Germinal center (tissue), 1 donor: ENCODE results near the gene RANBP17.
"Not testable (repeated sequence)": the region's sequence is repeated elsewhere in the genome, so short reads cannot be mapped to it uniquely, and the experiment has no call there.

Source experiments
- DNase-seq: peaks from one replicate; pipeline ENCODE4 v3.0.0; 2012; ENCODE audit warnings: mixed read lengths, low spot score

RANBP17 gene

GRCh38 chr5:170861917-170862766, at the start of gene RANBP17:
Gene RANBP17 (plus strand): TSS chr5:170862018.
- no peak for DNase-seq

- no peak for DNase-seq
Observed at GRCh38 chr5:170813231-170813630, 48.6 kb upstream of the RANBP17 start.

- no peak for DNase-seq
Observed at GRCh38 chr5:170817195-170817594, 44.6 kb upstream of the RANBP17 start.

GRCh38 chr5:170818232-170818631, 43.6 kb upstream of the RANBP17 start:
- no peak for DNase-seq

GRCh38 chr5:170819824-170820223, 42.0 kb upstream of the RANBP17 start:
- no peak for DNase-seq

GRCh38 chr5:170821257-170821800, 40.5 kb upstream of the RANBP17 start:
- no peak for DNase-seq

- DNase-seq, result no peak
Observed at GRCh38 chr5:170826117-170826516, 35.7 kb upstream of the RANBP17 start.

DNA sequence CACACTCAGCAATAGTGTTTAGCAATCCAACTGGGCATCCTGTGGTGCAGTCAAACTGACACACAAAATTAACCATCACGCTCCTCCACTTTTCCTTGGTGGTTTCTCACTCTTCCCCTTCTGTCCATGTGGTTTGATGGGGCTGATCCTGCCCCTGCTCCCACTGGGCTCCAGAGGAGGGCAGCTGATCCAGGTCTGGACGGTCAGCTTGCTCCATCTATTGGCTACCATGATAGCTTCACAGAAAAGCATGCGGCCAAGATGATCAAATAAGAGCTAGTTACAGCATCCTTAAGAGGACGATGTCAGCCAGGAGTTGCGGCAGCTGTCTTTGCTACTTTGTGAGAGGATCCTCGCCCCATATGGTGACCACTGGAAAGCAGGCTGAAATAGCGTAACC, 29.6 kb upstream of the RANBP17 start:
- DNase-seq, result no peak

DNA sequence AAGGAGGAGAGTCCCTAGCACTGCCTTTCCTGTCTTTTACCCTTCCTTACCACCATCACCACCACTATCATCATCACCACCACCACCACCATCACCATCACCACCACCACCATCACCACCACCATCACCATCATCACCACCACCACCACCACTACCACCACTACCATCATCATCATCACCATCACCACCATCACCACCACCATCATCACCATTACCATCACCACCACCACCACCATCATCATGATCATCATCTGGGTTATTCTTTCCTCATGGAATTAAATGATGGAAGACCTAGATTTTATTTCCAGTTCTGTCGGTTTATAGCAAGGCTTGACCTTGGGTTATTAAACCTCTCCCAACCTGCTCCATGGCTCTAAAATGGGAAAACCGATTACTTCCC, 27.8 kb upstream of the RANBP17 start:
- not testable (repeated sequence) for DNase-seq

- DNase-seq, result no peak
Observed at GRCh38 chr5:170836226-170836625, 25.6 kb upstream of the RANBP17 start.

DNA sequence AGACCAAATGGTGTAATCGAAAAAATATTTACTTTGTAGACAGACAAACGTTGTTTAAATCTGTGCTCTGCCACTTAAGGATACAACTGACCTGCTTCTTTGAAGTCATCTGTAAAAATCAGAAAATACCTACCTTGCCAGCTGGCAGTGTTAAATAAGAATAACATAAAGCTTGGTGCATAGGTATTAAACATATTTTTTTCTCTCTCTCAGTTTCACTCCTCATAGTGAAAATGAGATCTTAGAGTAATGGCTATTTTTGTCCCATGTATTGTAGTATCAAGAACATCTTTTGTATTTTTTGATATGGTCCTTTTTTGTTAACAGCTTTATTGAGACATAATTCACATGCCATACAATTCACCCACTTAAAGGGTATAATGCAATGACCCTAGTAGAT, 17.9 kb upstream of the RANBP17 start:
- no peak for DNase-seq

DNA sequence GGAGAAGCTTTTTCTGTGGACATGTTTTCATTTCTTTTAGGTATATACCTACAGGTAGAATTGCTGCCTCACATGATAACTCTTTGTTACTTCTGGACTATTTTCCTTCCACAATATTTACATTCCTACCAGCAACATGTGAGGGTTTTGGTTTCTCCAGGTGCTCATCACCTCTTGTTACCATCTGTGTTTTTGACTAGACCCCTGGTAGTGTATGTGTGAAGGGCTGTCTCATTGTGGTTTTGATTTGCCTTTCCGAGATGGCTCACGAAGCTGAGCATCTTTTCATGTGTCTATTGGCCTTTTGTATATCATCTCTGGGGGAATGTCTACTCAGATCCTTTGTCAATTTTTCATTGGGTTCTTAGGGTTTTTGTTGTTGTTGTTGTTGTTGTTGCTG, 17.2 kb upstream of the RANBP17 start:
- DNase-seq, result no peak

- no peak for DNase-seq
Observed at GRCh38 chr5:170846416-170846815, 15.4 kb upstream of the RANBP17 start.

- DNase-seq, result no peak
Observed at GRCh38 chr5:170846846-170847245, 15.0 kb upstream of the RANBP17 start.

DNA sequence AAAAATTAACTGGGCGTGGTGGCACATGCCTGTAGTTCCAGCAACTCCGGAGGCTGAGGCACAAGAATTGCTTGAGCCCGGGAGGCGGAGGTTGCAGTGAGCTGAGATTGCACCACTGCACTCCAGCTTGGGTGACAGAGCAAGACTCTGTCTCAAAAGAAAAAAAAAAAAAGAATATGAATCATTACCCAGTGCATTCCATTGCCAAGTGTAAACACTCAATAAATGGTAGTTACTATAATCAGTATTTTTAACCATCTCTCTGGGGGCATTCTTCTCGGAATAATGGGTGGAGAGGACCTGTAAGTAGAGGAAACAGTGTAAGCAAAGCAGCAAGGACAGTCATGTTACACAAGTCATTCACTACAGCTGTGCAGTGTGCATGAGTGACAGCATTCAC, 13.8 kb upstream of the RANBP17 start:
- DNase-seq, result no peak

GRCh38 chr5:170849374-170849773, 12.4 kb upstream of the RANBP17 start:
- no peak for DNase-seq

DNA sequence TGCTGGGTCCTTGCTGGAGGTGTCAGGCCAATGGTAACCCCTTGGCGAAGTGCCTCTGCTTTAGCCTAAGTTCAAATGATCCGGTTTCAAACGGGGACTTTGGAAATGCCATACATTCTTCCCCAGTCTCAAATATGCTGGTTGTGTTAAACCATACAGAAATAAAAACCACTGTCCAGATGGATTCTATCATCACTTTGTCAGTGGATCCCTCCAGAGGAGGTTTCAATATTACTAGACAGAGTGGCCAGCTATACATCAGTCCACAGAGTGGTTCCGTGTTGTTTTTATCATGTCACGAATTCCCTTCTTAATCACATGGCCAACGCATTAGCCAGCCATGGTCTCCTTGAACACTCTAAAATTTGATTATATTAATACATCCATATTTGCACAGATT, 7.3 kb upstream of the RANBP17 start:
- DNase-seq, result no peak

DNA sequence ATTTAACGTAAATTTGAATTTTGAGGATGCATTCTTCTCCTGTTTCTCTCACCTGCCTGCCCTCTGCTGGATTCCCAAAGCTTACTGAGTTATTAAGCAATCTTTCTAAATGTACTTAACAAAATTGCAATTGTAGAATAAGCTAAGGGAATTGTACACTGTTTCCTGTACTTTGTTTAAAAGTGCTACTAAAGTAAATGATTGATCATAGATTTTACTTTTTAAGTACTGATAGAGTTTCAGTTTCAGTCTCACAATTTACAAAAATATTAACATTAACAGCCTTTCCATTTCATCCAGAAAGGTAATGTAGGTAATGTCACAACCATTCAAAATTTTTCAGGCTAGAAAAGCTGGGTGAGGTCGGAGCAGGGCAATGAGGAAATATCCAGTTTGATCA, 4.8 kb upstream of the RANBP17 start:
- no peak for DNase-seq

DNA sequence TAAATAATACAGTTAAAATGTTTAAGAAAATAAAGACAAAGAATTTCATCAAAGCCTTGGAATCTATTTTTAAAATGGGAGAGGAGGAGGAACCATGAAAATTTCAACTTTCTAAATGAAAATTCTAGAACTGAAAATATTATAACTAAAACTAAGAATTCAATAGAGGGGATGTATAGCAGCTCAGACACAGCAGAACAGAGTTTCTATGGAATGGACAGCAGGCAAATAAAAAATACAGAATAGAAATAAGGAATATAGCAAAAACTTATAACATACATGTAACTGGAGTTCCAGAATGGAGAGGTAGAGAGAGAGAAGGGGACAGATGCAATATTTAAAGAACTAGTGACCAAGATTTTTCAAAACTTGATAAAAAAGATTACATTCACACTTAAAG, 1.4 kb upstream of the RANBP17 start:
- DNase-seq, result no peak

GRCh38 chr5:170860818-170861666, 776 bp upstream of the RANBP17 start:
- DNase-seq, result no peak

DNA sequence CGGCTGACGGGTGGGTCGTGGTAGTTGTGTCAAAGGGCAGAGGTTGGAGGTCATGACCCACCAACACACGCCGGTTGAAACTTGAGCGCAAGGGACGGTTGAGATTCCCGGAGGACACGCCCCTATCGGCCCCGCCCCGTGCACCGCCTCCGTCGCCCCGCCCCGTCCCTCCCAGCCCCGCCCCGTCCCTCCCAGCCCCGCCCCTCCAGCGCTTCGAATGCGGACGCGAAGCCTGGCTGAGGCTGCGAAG, 226 bp upstream of the RANBP17 start:
- DNase-seq, result no peak

GRCh38 chr5:170863646-170864045, 1.8 kb downstream of the RANBP17 start:
- DNase-seq, result no peak

GRCh38 chr5:170865622-170866021, 3.8 kb downstream of the RANBP17 start:
- no peak for DNase-seq
